Heart left ventricle (tissue), 16 donors: Measurements from ENCODE around the gene HERC2. TPM values are rescaled to one million over a fixed set of nuclear protein-coding genes. Genes with fewer than 3 reads are reported as not detected.
"Not testable (repeated sequence)": the region's sequence is repeated elsewhere in the genome, so short reads cannot be mapped to it uniquely, and the experiment has no call there.

Experiments used
- ATAC-seq, 4 donors: fragments of 200-7000 bp; cut with Tn5 transposase; one replicate each; pipeline ENCODE4 v1.9.1; 2020 to 2022; ENCODE audit warnings: moderate library complexity in 4 of 4, mild to moderate bottlenecking in 3 of 4, moderate number of reproducible peaks in 1 of 4
- DNase-seq, 5 donors: peaks; one replicate each; pipeline ENCODE4 v3.0.0-alpha.2; 2020
- H3K27ac ChIP-seq, 12 donors: fragments of 200-600 bp; sonication (generic) in 4 of 12; one replicate each; pipeline versions ENCODE4 v1.5.0 to v1.8.0; 2016 to 2022; ENCODE audit warnings: mild to moderate bottlenecking in 2 of 12
- H3K27me3 ChIP-seq, 9 donors: fragments of 200-600 bp; sonication (generic) in 2 of 9; one replicate each; pipeline versions ENCODE4 v1.5.1 to v1.8.0; 2016 to 2022; ENCODE audit warnings: mild to moderate bottlenecking in 3 of 9
- H3K36me3 ChIP-seq, 9 donors: fragments of 200-600 bp; sonication (generic) in 2 of 9; one replicate each; pipeline versions ENCODE4 v1.5.0 to v1.8.0; 2018 to 2022; ENCODE audit warnings: mild to moderate bottlenecking in 2 of 9
- H3K4me1 ChIP-seq, 12 donors: fragments of 200-600 bp; sonication (generic) in 4 of 12; one replicate each; pipeline versions ENCODE4 v1.5.0 to v1.8.0; 2016 to 2022; ENCODE audit warnings: mild to moderate bottlenecking in 3 of 12
- H3K4me3 ChIP-seq, 12 donors: fragments of 200-600 bp; sonication (generic) in 4 of 12; one replicate each; pipeline versions ENCODE4 v1.5.0 to v1.8.0; 2017 to 2022; ENCODE audit warnings: mild to moderate bottlenecking in 9 of 12, moderate library complexity in 4 of 12
- H3K9me3 ChIP-seq, 12 donors: fragments of 200-600 bp; sonication (generic) in 4 of 12; one replicate each; pipeline versions ENCODE4 v1.5.0 to v1.8.0; 2016 to 2022; ENCODE audit warnings: mild to moderate bottlenecking in 1 of 12
- CTCF ChIP-seq, 12 donors: fragments of 200-600 bp; sonication (generic) in 4 of 12; IDR thresholded peaks; one replicate each; pipeline versions ENCODE4 v1.5.0 to v1.8.0; 2018 to 2022; ENCODE audit warnings: antibody characterized with exemption in 12 of 12, mild to moderate bottlenecking in 5 of 12
- POLR2A ChIP-seq, 2 donors: fragments of 450-650 bp; IDR thresholded peaks; one replicate each; pipeline ENCODE4 v1.6.1; 2017; ENCODE audit warnings: antibody characterized with exemption in 2 of 2, mild to moderate bottlenecking in 2 of 2, moderate library complexity in 2 of 2
- whole genome bisulfite sequencing, 4 donors: extraction: QIAGEN DNeasy Blood & Tissue Kit in 2 of 4; methylation state at CpG; one replicate each; pipeline versions ENCODE4 v1.1.5 to v1.1.7; 2013 to 2018; 5-methylcytosine and 5-hydroxymethylcytosine counted together
- intact Hi-C, 10 donors: fragments of 100-400 bp; cut with DNase I; formaldehyde crosslinking; loops; one replicate each; pipeline versions ENCODE4 v1.11.1 to v1.14.2; 2022
- polyA plus RNA-seq, 2 donors: library from polyadenylated mRNA; stranded (reverse); fragments of 200-250 nt; gene quantifications; one replicate each; pipeline ENCODE4 v1.2.3, GENCODE V29; 2013
- total RNA-seq, 9 donors: library from RNA; depleted of rRNA in 2 of 9; stranded (reverse); fragments of >200 nt in 2 of 9; fragmentation: NEBNext Ultra II Directional in 3 of 9; extraction: Animal tissue kit (Norgen Biotek cat#: 25700) in 3 of 9; gene quantifications; one replicate each; pipeline versions ENCODE4 v1.1.0 to v1.2.4, GENCODE V29; 2016 to 2023
- donor health status: ischemic (EF 13 %, LVEDD 7.1; RV severe dilation, severe dysfunction).
- donor health status: healthy with polysubstance abuse.
- donor health status: DM: no; HTN: yes; CAD: no.
- donor health status: DM: no; HTN: no; CAD: no.
- donor health status: ischemic (EF 25% LVEDD 6.9; RV normal size, moderate dysfunction).
- donor health status: ischemic (EF 25% LVEDD 5.7; RV mildly dilated, moderate dysfunction).
- donor health status: healthy.
- donor health status: DM: yes; HTN: yes; CAD: no.
- donor health status: ischemic (EF 35%, LVEDD 5.7; RV mildly dilated, moderate dysfunction).
- donor health status: nonischemic (EF 11% LVEDD 7.7; RV severe dilation, severe dysfunction).
- donor health status: DM: yes; HTN: yes; CAD: no.
- donor health status: PGD.
- donor health status: ischemic (EF 29% LVEDD 5.4; RV normal size, mild dysfunction).
- donor health status: nonischemic (EF 23%, LVEDD 6.1; RV moderate dilation, normal function).

The HERC2 gene
- total and polyA plus RNA-seq, 11 donors: 25.9 to 70.5 (median 59.0) TPM

GRCh38 chr15:28243901-28244300 is 78.1 kb downstream of the HERC2 start:
- no peak for TF ChIP-seq CTCF (IDR thresholded peaks at IDR 0.05)
- no peak for TF ChIP-seq POLR2A (IDR thresholded peaks at IDR 0.05)

GRCh38 chr15:28243399-28243798 is 78.6 kb downstream of the HERC2 start:
- H3K27ac ChIP-seq: no peak overlapping the region
- H3K36me3 ChIP-seq: peaks cover 0 to 95% (median 84%) of the 10 kb centered on the region in 9 donors
- ATAC-seq (no peak), DNase-seq (no peak)
- H3K4me3 ChIP-seq: no peak overlapping the region
- TF ChIP-seq CTCF (IDR thresholded peaks at IDR 0.05) (no peak), POLR2A (IDR thresholded peaks at IDR 0.05) (no peak)
- H3K4me1 ChIP-seq: no peaks in the 10 kb centered on the region
- WGBS, 4 donors: 93 to 100% (median 98%) methylated on average over 1 of the region's 1 CpG
- H3K9me3 ChIP-seq: peaks cover 0 to 12% (median 0%) of the 10 kb centered on the region in 12 donors
- intact Hi-C loops: no loop called here
- no peaks in the 10 kb centered on the region for H3K27me3 ChIP-seq

More at GRCh38 chr15:28243901-28244300, 78.1 kb downstream of the HERC2 start:
- Histone ChIP-seq H3K27me3 (no peaks in the 10 kb centered on the region), H3K36me3 (peaks cover 0 to 95% (median 84%) of the 10 kb centered on the region in 9 donors), H3K9me3 (peaks cover 0 to 12% (median 0%) of the 10 kb centered on the region in 12 donors), H3K4me3 (no peak overlapping the region), H3K4me1 (no peaks in the 10 kb centered on the region), H3K27ac (no peak overlapping the region)
- 93 to 97% (median 96%) methylated on average over 6 of the region's 6 CpGs for WGBS, 4 donors
- DNase-seq: no peak
- no peak for ATAC-seq
- intact Hi-C loops: no loop called here

- DNase-seq, intact Hi-C loops, H3K27ac ChIP-seq, ATAC-seq, H3K4me3 ChIP-seq, H3K4me1 ChIP-seq, H3K9me3 ChIP-seq, H3K27me3 ChIP-seq: not testable (repeated sequence)
- whole genome bisulfite sequencing, 4 donors: 72 to 76% (median 73%) methylated on average over 4 of the region's 4 CpGs
- H3K36me3 ChIP-seq: peaks cover 0 to 82% (median 68%) of the 10 kb centered on the region in 9 donors
Measured at GRCh38 chr15:28238296-28238695, 83.7 kb downstream of the HERC2 start.

- H3K4me3 ChIP-seq, ATAC-seq, H3K9me3 ChIP-seq, H3K4me1 ChIP-seq, H3K27me3 ChIP-seq, H3K27ac ChIP-seq, DNase-seq, intact Hi-C loops: not testable (repeated sequence)
- H3K36me3 ChIP-seq: peaks cover 0 to 77% (median 62%) of the 10 kb centered on the region in 9 donors
- 84 to 88% (median 86%) methylated on average over 6 of the region's 6 CpGs for WGBS, 4 donors
Measured at GRCh38 chr15:28231743-28232142, 90.2 kb downstream of the HERC2 start.

GRCh38 chr15:28231336-28231735 is 90.6 kb downstream of the HERC2 start:
- H3K27ac ChIP-seq, DNase-seq, intact Hi-C loops, H3K27me3 ChIP-seq, H3K4me3 ChIP-seq, ATAC-seq, H3K4me1 ChIP-seq, H3K9me3 ChIP-seq: not testable (repeated sequence)
- peaks cover 0 to 77% (median 59%) of the 10 kb centered on the region in 9 donors for H3K36me3 ChIP-seq
- 80 to 90% (median 85%) methylated on average over 6 to 7 of the region's 7 CpGs for WGBS, 4 donors

GRCh38 chr15:28228990-28229640 is 92.9 kb downstream of the HERC2 start:
- H3K9me3 ChIP-seq, ATAC-seq, DNase-seq, H3K27ac ChIP-seq, H3K4me1 ChIP-seq, H3K4me3 ChIP-seq, H3K27me3 ChIP-seq: not testable (repeated sequence)
- peaks cover 0 to 86% (median 58%) of the 10 kb centered on the region in 9 donors for H3K36me3 ChIP-seq
- WGBS, 4 donors: 49 to 55% (median 54%) methylated on average over 9 of the region's 9 CpGs
- intact Hi-C loops: loop anchor here in 1 of 10 donors (10.0 kb wide), 1 partner anchor 64 kb away; no protein-coding TSS in a partner anchor
